Panc1 (cell line): Measurements from ENCODE around the gene MT4. TPM values are rescaled to one million over a fixed set of nuclear protein-coding genes. Genes with fewer than 3 reads are reported as not detected.

Source experiments
- ATAC-seq: fragments of 200-7000 bp; cut with Tn5 transposase; 2 replicates; pipeline ENCODE4 v1.9.1; 2020; ENCODE audit warnings: mild to moderate bottlenecking, moderate library complexity
- Bru-seq: library from RNA; stranded (reverse); fragments of 400-500 nt; gene quantifications from one replicate; lab custom pipeline; 2021; lab: Mats Ljungman, UMichigan
- BruChase-seq, 2 experiments: library from RNA; stranded (reverse); fragments of 400-500 nt; gene quantifications; one replicate each; lab custom pipeline; 2021; lab: Mats Ljungman, UMichigan
- BruUV-seq: library from RNA; stranded (reverse); fragments of 400-500 nt; replicated peaks from 2 replicates; lab custom pipeline; 2021; lab: Mats Ljungman, UMichigan
- CTCF ChIA-PET: fragments of 300-600 bp; sonication (Branson Sonifier 250); formaldehyde crosslinking; loops from one replicate; lab custom pipeline; 2022; ENCODE audit warnings: antibody characterized with exemption; lab: Charles Lee
- POLR2A ChIA-PET: fragments of 300-600 bp; sonication (Branson Sonifier 250); formaldehyde crosslinking; loops from one replicate; lab custom pipeline; 2022; ENCODE audit warnings: antibody characterized with exemption; lab: Charles Lee
- DNase-seq: peaks from one replicate; pipeline ENCODE4 v3.0.0-alpha.2; 2010; ENCODE audit warnings: low read depth, low spot score
- H3K27ac ChIP-seq: 2 replicates; pipeline ENCODE4 v1.5.1; 2011; ENCODE audit warnings: mild to moderate bottlenecking, low read length, inconsistent platforms
- H3K27me3 ChIP-seq: fragments of 200-500 bp; sonication (Bioruptor generic); 2 replicates; pipeline ENCODE4 v1.6.0; 2014; ENCODE audit warnings: low read length, inconsistent platforms; ENCODE audit not compliant: control insufficient read depth, insufficient read depth
- H3K36me3 ChIP-seq: fragments of 200-500 bp; sonication (Bioruptor generic); 2 replicates; pipeline ENCODE4 v1.5.1; 2014; ENCODE audit warnings: inconsistent platforms, mild to moderate bottlenecking, low read length, moderate library complexity; ENCODE audit not compliant: control insufficient read depth, insufficient read depth
- H3K4me1 ChIP-seq: 2 replicates; pipeline ENCODE4 v1.5.1; 2011; ENCODE audit warnings: inconsistent platforms, mild to moderate bottlenecking, low read length, moderate library complexity; ENCODE audit not compliant: control insufficient read depth, insufficient read depth
- H3K4me3 ChIP-seq, 2 experiments: 2 replicates each; pipeline ENCODE4 v1.5.1; 2011 to 2012; ENCODE audit warnings: low read depth in 2 of 2, low read length in 2 of 2, mild to moderate bottlenecking in 2 of 2, inconsistent platforms in 1 of 2, moderate library complexity in 1 of 2
- H3K9me3 ChIP-seq: fragments of 200-500 bp; sonication (Bioruptor generic); 2 replicates; pipeline ENCODE4 v1.5.1; 2014; ENCODE audit warnings: low read depth, mild to moderate bottlenecking, inconsistent platforms, low read length, moderate library complexity; ENCODE audit not compliant: control insufficient read depth, insufficient read depth
- CTCF ChIP-seq: fragments of 450-650 bp; IDR thresholded peaks from 2 replicates; pipeline ENCODE4 v1.5.1; 2017; ENCODE audit warnings: mild to moderate bottlenecking
- POLR2AphosphoS5 ChIP-seq: IDR thresholded peaks from 2 replicates; pipeline ENCODE4 v1.6.1; 2012; ENCODE audit warnings: mild to moderate bottlenecking, low read depth, low read length, moderate library complexity
- REST ChIP-seq, 2 experiments: IDR thresholded peaks; 2 replicates each; pipeline ENCODE4 v1.6.1; 2011 to 2012; ENCODE audit warnings: low read depth in 2 of 2, control low read depth in 1 of 2, low read length in 1 of 2, mild to moderate bottlenecking in 1 of 2, moderate library complexity in 1 of 2; ENCODE audit not compliant: insufficient read depth in 1 of 2
- SIN3A ChIP-seq: IDR thresholded peaks from 2 replicates; pipeline ENCODE4 v1.6.1; 2012; ENCODE audit warnings: low read depth, mild to moderate bottlenecking, low read length, moderate library complexity, borderline replicate concordance; ENCODE audit not compliant: insufficient read depth
- TCF7L2 ChIP-seq: IDR thresholded peaks from 2 replicates; pipeline ENCODE4 v1.6.1; 2011; ENCODE audit warnings: mild to moderate bottlenecking, low read depth, low read length, inconsistent platforms
- in situ Hi-C: cut with HindIII; loops from 2 replicates; pipeline ENCODE4 v1.10.0; 2016; ENCODE audit warnings: low sequenced_read_pairs, low pct_unique_long_range_greater_than_20kb
- intact Hi-C: fragments of 100-400 bp; cut with micrococcal nuclease; formaldehyde crosslinking; loops from one replicate; pipeline ENCODE4 v1.10.0; 2022; ENCODE audit not compliant: unreplicated experiment
- long read RNA-seq: library from polyadenylated mRNA; unstranded; transcript quantifications from one replicate; pipeline ENCODE4 v2.0.0, GENCODE V29; 2021; ENCODE audit not compliant: unreplicated experiment
- polyA plus RNA-seq: library from polyadenylated mRNA; unstranded; fragments of >200 nt; gene quantifications from one replicate; pipeline ENCODE4 v1.2.1, GENCODE V29; 2012; ENCODE audit warnings: missing spikeins; ENCODE audit not compliant: insufficient read length
- total RNA-seq: library from RNA; stranded (reverse); gene quantifications from one replicate; pipeline ENCODE4 v1.2.1, GENCODE V29; 2021; ENCODE audit not compliant: unreplicated experiment

MT4 gene
- not detected for total RNA-seq
- polyA plus RNA-seq, result not detected
- not detected for Bru-seq, nascent RNA
- not detected for BruChase-seq, experiment 1, labeled RNA remaining after a 2-hour chase
- BruChase-seq, experiment 2, labeled RNA remaining after a 6-hour chase, result not detected
- long read RNA-seq, result 0 reads

GRCh38 chr16:56564793-56565477 lies at the start of gene MT4:
TSS of gene MT4 (plus strand) at chr16:56565073. CDS start at chr16:56565129, 56 bp downstream.
- Histone ChIP-seq H3K9me3 (no peaks in the 10 kb centered on the region), H3K4me3 (no peak within 1 kb of the TSS), H3K36me3 (no peaks in the 10 kb centered on the region), H3K4me1 (no peaks in the 10 kb centered on the region), H3K27me3 (no peaks in the 10 kb centered on the region), H3K27ac (no peak within 1 kb of the TSS)
- intact Hi-C loops (no loop called here), in situ Hi-C loops (no loop called here)
- CTCF ChIA-PET, result no interaction called here
- no TSS peak for BruUV-seq
- no peak for ATAC-seq
- POLR2A ChIA-PET, result interaction anchor here (0.6 kb wide), 1 partner anchor 221 kb away, joined by 3 read pairs; no protein-coding TSS in a partner anchor
- TF ChIP-seq POLR2AphosphoS5, result no peak
- no peak for DNase-seq

GRCh38 chr16:56515665-56516064 lies 49.2 kb upstream of the MT4 start:
- no peak for ATAC-seq
- Histone ChIP-seq H3K36me3 (no peaks in the 10 kb centered on the region; the same call in 1 of the 2 replicates), H3K9me3 (no peaks in the 10 kb centered on the region), H3K4me3 (no peak overlapping the region), H3K27me3 (no peaks in the 10 kb centered on the region), H3K27ac (no peak overlapping the region), H3K4me1 (peaks cover 33% of the 10 kb centered on the region)
- TF ChIP-seq POLR2AphosphoS5 (no peak), CTCF (no peak)
- no TSS peak for BruUV-seq
- no peak for DNase-seq
- ChIA-PET CTCF (no interaction called here), POLR2A (no interaction called here)
- intact Hi-C loops (loop anchor here (2.0 kb wide), 1 partner anchor 85 kb away; no protein-coding TSS in a partner anchor), in situ Hi-C loops (no loop called here)

GRCh38 chr16:56517206-56517605 lies 47.7 kb upstream of the MT4 start:
- peaks cover 33% of the 10 kb centered on the region for H3K4me1 ChIP-seq
- CTCF ChIA-PET, result interaction anchor here (0.6 kb wide), 1 partner anchor 185 kb away, joined by 3 read pairs; no protein-coding TSS in a partner anchor
- ATAC-seq, result no peak
- BruUV-seq, result no TSS peak
- intact Hi-C loops, result no loop called here
- no peak overlapping the region for H3K4me3 ChIP-seq
- DNase-seq, result no peak
- no peaks in the 10 kb centered on the region for H3K9me3 ChIP-seq
- no peaks in the 10 kb centered on the region for H3K27me3 ChIP-seq
- no peaks in the 10 kb centered on the region; the same call in 1 of the 2 replicates for H3K36me3 ChIP-seq
- no peak overlapping the region for H3K27ac ChIP-seq
- in situ Hi-C loops, result no loop called here
- TF ChIP-seq SIN3A, result no peak
- TF ChIP-seq TCF7L2, result no peak
- no peak for TF ChIP-seq REST (IDR thresholded peaks at IDR 0.05; ENCODE audit: insufficient read depth in 1 of 2, low read depth in 2 of 2, low read length in 1 of 2)
- TF ChIP-seq CTCF, result no peak
- no peak for TF ChIP-seq POLR2AphosphoS5
- POLR2A ChIA-PET, result no interaction called here
